Forelimb muscle (tissue), 1 donor: ENCODE measurements around the gene SNRPA1. TPM values are rescaled to one million over a fixed set of nuclear protein-coding genes. Genes with fewer than 3 reads are reported as not detected.
"Not testable (repeated sequence)": the region's sequence is repeated elsewhere in the genome, so short reads cannot be mapped to it uniquely, and the experiment has no call there.

Experiments
- DNase-seq: peaks from one replicate; pipeline ENCODE4 v3.0.0-alpha.2; 2013; ENCODE audit warnings: low read depth
- polyA plus RNA-seq: library from polyadenylated mRNA; unstranded; fragments of 120-200 nt; gene quantifications from one replicate; pipeline ENCODE4 v1.2.1, GENCODE V29; 2013; ENCODE audit not compliant: insufficient read length

Gene SNRPA1
- polyA plus RNA-seq, result 33.8 TPM

GRCh38 chr15:101294731-101295606, at the start of gene SNRPA1:
Gene SNRPA1 (minus strand): TSS chr15:101295248. CDS start chr15:101295178, 70 bp downstream.
- DNase-seq, result peak; percentile 86

- no peak for DNase-seq
Observed at GRCh38 chr15:101342056-101342455, 47.0 kb upstream of the SNRPA1 start.

GRCh38 chr15:101338502-101339057, 43.5 kb upstream of the SNRPA1 start:
- DNase-seq, result no peak

- DNase-seq, result no peak
Observed at GRCh38 chr15:101337976-101338375, 42.9 kb upstream of the SNRPA1 start.

- DNase-seq, result not testable (repeated sequence)
Observed at GRCh38 chr15:101333907-101334789, 39.1 kb upstream of the SNRPA1 start.

- DNase-seq, result no peak
Observed at GRCh38 chr15:101332061-101332467, 37.0 kb upstream of the SNRPA1 start.

- DNase-seq, result no peak
Observed at GRCh38 chr15:101329867-101330380, 34.9 kb upstream of the SNRPA1 start.

- no peak for DNase-seq
Observed at GRCh38 chr15:101329309-101329863, 34.3 kb upstream of the SNRPA1 start.

GRCh38 chr15:101328001-101328400, 33.0 kb upstream of the SNRPA1 start:
- no peak for DNase-seq

- DNase-seq, result no peak
Observed at GRCh38 chr15:101327147-101327740, 32.2 kb upstream of the SNRPA1 start.

- DNase-seq, result no peak
Observed at GRCh38 chr15:101326462-101327146, 31.6 kb upstream of the SNRPA1 start.

GRCh38 chr15:101326026-101326315, 30.9 kb upstream of the SNRPA1 start:
- DNase-seq, result no peak

- DNase-seq, result no peak
Observed at GRCh38 chr15:101325263-101326025, 30.4 kb upstream of the SNRPA1 start.

- DNase-seq, result no peak
Observed at GRCh38 chr15:101324524-101325177, 29.6 kb upstream of the SNRPA1 start.

- DNase-seq, result no peak
Observed at GRCh38 chr15:101323793-101324523, 28.9 kb upstream of the SNRPA1 start.

- DNase-seq, result no peak
Observed at GRCh38 chr15:101322854-101323477, 27.9 kb upstream of the SNRPA1 start.

- no peak for DNase-seq
Observed at GRCh38 chr15:101322016-101322695, 27.1 kb upstream of the SNRPA1 start.
